Choroid plexus epithelial cell (primary cell): ENCODE results near the gene ADCY2.

Experiments used
- DNase-seq: peaks from one replicate; pipeline ENCODE4 v3.0.0-alpha.2; 2010; ENCODE audit warnings: low read depth
- H3K4me3 ChIP-seq: 2 replicates; pipeline ENCODE4 v1.5.1; 2011; ENCODE audit warnings: low read depth, mild to moderate bottlenecking, control low read depth, low read length, moderate library complexity
- TF ChIP-seq, protein P1 (sequence below): conservative IDR thresholded peaks from 2 replicates; pipeline ENCODE4 v1.5.1; 2011; ENCODE audit warnings: low read depth, mild to moderate bottlenecking, control low read depth, inconsistent platforms, low read length, moderate library complexity

The ADCY2 gene

DNA sequence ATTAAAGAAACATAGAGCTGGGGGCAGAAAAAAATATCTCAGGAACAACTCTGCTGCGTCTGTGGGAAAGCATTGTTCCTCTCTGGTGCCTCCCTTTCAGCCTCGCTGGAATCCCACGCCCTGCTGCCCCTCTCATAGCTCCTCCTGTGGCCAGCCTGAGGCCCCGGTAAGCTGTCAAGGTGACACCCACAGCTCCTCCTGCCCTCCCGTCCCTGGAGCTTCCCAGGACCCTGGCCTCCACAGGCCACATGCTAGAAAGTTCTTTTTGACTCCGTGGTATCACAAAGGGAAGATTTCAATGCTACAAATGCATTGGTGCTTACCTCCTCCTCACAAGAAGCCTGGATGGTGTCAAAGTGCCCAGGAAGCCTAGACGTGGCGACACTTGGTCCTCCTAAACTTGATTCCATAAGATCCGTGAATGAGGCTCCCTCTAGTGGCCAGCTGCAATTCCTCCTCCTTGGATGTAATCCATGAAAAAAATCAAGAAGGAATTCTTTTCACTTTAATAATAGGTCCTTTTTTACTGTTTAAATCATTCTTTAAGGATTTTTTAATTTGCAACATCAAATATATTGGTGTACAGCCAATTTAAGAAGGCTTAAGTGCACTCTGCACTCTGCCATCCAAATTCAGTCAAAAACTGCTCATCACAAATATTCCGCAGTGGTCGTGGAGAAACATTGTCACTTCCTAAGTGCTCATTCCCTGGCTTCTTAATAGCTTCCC lies 350.1 kb downstream of the ADCY2 start:
- no peak overlapping the region for H3K4me3 ChIP-seq
- peak; percentile 83 for DNase-seq
- TF ChIP-seq, protein P1, sequence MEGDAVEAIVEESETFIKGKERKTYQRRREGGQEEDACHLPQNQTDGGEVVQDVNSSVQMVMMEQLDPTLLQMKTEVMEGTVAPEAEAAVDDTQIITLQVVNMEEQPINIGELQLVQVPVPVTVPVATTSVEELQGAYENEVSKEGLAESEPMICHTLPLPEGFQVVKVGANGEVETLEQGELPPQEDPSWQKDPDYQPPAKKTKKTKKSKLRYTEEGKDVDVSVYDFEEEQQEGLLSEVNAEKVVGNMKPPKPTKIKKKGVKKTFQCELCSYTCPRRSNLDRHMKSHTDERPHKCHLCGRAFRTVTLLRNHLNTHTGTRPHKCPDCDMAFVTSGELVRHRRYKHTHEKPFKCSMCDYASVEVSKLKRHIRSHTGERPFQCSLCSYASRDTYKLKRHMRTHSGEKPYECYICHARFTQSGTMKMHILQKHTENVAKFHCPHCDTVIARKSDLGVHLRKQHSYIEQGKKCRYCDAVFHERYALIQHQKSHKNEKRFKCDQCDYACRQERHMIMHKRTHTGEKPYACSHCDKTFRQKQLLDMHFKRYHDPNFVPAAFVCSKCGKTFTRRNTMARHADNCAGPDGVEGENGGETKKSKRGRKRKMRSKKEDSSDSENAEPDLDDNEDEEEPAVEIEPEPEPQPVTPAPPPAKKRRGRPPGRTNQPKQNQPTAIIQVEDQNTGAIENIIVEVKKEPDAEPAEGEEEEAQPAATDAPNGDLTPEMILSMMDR = peak; percentile 91

DNA sequence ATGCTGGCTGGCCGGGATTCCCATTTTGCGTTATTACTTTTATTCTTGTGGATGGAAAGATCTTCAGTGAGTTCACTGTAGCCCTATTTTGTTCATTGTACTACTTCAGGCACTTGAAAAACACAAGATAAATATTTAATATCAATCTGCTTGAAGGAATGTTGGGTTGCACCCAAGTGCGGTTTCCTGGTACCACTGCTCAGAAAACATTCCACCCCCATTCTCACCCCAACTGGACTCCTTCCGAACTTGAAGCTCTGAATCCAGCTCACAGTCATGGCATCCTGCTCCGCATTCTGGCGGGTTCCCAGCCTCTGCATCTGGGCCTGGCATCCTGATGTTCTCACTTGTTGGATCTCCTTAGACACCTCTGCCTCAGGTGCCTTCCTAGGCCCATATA lies 351.8 kb downstream of the ADCY2 start:
- no peak overlapping the region for H3K4me3 ChIP-seq
- DNase-seq = no peak
- TF ChIP-seq, protein P1 = no peak

DNA sequence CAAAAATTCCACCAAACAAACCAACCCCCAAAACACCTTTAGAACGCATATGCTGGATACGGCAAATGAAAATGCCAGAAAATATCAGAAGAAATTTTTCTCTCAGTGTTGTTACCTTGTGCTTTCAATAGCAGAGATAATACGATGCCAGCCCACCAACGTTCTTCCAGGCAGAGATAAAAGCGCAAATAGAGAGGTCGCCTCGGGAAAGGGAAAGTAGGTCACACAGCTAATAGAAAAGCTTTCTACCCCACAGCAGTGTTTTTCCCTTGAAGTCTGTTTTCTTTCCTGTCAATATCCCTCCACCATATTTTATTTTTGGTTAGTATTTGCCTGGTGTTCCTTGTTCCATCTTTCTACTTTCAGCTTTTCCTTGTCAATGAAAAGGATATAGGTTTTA lies 353.7 kb downstream of the ADCY2 start:
- DNase-seq = no peak
- TF ChIP-seq, protein P1 = no peak
- H3K4me3 ChIP-seq = no peak overlapping the region

DNA sequence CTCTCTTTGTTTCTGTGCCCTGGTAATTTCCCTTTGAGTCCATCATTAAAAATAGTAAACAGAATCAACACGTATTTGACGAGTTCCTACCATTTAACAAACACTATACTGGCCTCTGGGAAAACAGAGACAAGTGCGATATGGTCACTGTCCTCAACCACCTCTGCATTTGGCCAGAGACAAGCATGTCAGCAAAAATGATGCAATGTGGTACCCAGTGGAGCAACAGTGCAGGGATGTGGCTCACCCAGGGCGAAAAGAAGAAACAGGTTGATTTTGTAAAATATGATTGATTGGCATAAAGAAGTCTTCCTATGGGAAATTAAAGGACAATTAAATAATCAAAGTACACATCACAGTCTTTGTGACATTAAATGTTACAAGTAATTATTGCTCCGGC lies 355.9 kb downstream of the ADCY2 start:
- TF ChIP-seq, protein P1 = no peak
- no peak overlapping the region for H3K4me3 ChIP-seq
- DNase-seq = no peak

DNA sequence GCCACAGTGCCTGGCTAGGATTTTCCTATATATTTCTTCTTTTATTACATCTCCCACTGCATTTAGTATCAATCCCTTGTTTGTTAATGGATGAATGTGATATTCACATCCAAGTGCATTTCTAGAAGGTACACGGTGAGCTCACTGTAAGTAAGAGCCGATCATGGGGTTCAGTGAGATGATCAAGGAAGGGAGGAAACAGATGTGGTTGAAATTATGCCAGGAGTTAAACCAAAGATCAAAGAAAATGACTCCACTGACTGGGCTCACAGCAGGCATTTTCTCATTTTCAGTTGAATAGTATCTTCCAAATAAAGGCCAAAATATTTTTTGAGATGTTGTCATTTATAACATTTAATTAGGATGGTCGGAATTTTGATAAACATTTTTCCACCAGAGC lies 357.2 kb downstream of the ADCY2 start:
- no peak for DNase-seq
- no peak overlapping the region for H3K4me3 ChIP-seq
- TF ChIP-seq, protein P1 = no peak

DNA sequence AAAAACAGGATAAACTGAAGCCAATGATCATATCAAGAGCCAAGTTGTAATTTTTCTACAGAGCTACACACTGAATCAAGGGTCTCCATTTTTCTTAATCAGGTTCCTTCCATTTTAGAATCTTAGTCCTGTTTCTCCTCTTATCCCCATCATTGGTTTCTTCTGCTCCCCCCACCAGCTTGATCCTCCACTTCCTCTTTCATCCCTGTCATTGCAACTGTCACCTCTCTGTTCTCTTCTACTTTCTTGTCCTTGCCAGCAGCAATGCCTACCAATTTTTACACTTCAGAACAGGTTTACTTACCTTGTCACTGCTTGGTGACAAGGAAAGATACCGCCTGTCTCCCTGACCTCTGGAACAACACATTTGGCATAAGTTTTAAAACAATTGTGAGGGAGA lies 357.7 kb downstream of the ADCY2 start:
- TF ChIP-seq, protein P1 = no peak
- H3K4me3 ChIP-seq = no peak overlapping the region

DNA sequence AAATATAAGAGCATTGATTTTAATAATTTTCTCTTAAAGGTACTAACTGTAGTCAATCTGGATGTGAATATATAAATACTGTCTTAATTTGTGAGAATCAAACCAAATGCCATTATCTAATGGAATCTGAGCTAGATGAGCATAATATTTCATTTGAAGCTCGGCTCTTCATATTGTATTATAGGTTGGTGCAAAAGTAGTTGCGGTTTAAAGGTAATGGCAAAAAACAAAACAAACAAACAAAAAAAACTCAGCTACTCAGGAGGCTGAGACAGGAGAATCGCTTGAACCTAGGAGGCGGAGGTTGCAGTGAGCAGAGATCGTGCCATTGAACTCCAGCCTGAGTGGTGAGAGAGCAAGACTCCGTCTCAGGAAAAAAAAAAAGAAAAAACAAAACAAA lies 358.6 kb downstream of the ADCY2 start:
- no peak overlapping the region for H3K4me3 ChIP-seq
- DNase-seq = no peak
- TF ChIP-seq, protein P1 = no peak

More for the DNA sequence above, 357.7 kb downstream of the ADCY2 start:
- DNase-seq = no peak
